ENCODE data around the gene ZNF143. TPM values are rescaled to one million over a fixed set of nuclear protein-coding genes. Genes with fewer than 3 reads are reported as not detected.

The ZNF143 gene
- total RNA-seq, 1 experiment from 2014 or later = 35.8 TPM

- TF ChIP-seq, protein P1, sequence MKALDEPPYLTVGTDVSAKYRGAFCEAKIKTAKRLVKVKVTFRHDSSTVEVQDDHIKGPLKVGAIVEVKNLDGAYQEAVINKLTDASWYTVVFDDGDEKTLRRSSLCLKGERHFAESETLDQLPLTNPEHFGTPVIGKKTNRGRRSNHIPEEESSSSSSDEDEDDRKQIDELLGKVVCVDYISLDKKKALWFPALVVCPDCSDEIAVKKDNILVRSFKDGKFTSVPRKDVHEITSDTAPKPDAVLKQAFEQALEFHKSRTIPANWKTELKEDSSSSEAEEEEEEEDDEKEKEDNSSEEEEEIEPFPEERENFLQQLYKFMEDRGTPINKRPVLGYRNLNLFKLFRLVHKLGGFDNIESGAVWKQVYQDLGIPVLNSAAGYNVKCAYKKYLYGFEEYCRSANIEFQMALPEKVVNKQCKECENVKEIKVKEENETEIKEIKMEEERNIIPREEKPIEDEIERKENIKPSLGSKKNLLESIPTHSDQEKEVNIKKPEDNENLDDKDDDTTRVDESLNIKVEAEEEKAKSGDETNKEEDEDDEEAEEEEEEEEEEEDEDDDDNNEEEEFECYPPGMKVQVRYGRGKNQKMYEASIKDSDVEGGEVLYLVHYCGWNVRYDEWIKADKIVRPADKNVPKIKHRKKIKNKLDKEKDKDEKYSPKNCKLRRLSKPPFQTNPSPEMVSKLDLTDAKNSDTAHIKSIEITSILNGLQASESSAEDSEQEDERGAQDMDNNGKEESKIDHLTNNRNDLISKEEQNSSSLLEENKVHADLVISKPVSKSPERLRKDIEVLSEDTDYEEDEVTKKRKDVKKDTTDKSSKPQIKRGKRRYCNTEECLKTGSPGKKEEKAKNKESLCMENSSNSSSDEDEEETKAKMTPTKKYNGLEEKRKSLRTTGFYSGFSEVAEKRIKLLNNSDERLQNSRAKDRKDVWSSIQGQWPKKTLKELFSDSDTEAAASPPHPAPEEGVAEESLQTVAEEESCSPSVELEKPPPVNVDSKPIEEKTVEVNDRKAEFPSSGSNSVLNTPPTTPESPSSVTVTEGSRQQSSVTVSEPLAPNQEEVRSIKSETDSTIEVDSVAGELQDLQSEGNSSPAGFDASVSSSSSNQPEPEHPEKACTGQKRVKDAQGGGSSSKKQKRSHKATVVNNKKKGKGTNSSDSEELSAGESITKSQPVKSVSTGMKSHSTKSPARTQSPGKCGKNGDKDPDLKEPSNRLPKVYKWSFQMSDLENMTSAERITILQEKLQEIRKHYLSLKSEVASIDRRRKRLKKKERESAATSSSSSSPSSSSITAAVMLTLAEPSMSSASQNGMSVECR (CRISPR knock-in tag; IDR thresholded peaks at IDR 0.05; ENCODE audit: borderline replicate concordance) = 0 out of 2 replicates have a peak, but pooled peaks have one; percentile 2
- TF ChIP-seq ELF4 (CRISPR knock-in tag; IDR thresholded peaks at IDR 0.05; ENCODE audit: low read depth) (no peak), FOXP1 (CRISPR knock-in tag; IDR thresholded peaks at IDR 0.05; ENCODE audit: borderline replicate concordance) (0 out of 2 replicates have a peak, but pooled peaks have one; percentile 28), NFATC4 (CRISPR knock-in tag; IDR thresholded peaks at IDR 0.05) (no peak), MAX (CRISPR knock-in tag; IDR thresholded peaks at IDR 0.05) (0 out of 2 replicates have a peak, but pooled peaks have one; percentile 9), MYBL2 (CRISPR knock-in tag; IDR thresholded peaks at IDR 0.05) (peak; percentile 75), USF1 (CRISPR knock-in tag; IDR thresholded peaks at IDR 0.05) (no peak)
Observed at GRCh38 chr11:9574622-9575259, 113.9 kb downstream of the ZNF143 start (continued).

GRCh38 chr11:9575260-9576240 is 114.7 kb downstream of the ZNF143 start:
- TF ChIP-seq SMAD4 (CRISPR knock-in tag; IDR thresholded peaks at IDR 0.05) = no peak
- TF ChIP-seq KAT7 (CRISPR knock-in tag; IDR thresholded peaks at IDR 0.05; ENCODE audit: borderline replicate concordance) = no peak
- TF ChIP-seq FOXP4 (CRISPR knock-in tag; IDR thresholded peaks at IDR 0.05) = no peak
- no peaks in the 10 kb centered on the region for H3K9me3 Mint-ChIP-seq
- H3K4me3 Mint-ChIP-seq = peak overlapping the region; percentile 95
- H3K4me1 Mint-ChIP-seq = peaks cover 54% of the 10 kb centered on the region
- DNase-seq (ENCODE audit: low spot score) (peak; percentile 36), ATAC-seq (peak; percentile 7; the same call in 1 of the 2 replicates)
- peaks cover 57% of the 10 kb centered on the region for H3K36me3 Mint-ChIP-seq
- CTCF ChIA-PET = interaction anchor here (0.7 to 2.9 kb wide), 4 partner anchors 26 to 69 kb away, joined by 3 to 28 read pairs (median 7); no protein-coding TSS in a partner anchor
- H3K27me3 Mint-ChIP-seq (ENCODE audit: low read depth) = no peaks in the 10 kb centered on the region
- peak overlapping the region; percentile 93 for H3K27ac Mint-ChIP-seq
- POLR2A ChIA-PET = interaction anchor here (0.6 to 2.9 kb wide), 5 partner anchors 17 to 887 kb away, joined by 3 to 15 read pairs (median 3); no protein-coding TSS in a partner anchor

DNA sequence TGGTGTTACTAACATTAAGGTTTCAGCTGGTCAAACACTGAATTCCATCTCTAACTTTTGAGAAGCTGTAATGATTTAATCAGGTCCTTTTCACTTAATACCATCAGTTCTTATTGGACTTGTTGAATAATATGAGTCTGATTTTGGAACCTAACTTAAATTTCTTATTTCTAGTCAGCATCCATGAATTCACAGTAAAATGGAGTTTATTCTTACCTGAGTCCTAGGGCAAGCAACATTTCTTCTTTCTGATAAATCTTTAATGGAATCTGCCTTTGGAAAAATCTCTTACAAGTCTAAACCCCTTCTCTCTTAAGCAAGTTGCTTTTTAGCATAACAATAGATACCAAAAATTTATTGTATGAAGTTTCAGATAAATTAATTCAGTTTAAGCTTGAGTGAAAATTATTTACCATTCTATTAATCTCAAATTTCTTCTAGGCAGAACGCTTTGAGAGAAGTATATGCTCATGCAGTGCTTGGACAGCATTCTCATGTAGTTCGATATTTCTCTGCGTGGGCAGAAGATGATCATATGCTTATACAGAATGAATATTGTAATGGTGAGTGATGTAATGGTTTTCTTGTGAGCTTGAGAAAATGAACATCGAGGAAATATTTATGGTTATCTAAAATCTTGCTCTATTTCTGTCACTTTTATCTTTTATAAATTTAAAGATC is 116.0 kb downstream of the ZNF143 start:
- TF ChIP-seq, protein P2, sequence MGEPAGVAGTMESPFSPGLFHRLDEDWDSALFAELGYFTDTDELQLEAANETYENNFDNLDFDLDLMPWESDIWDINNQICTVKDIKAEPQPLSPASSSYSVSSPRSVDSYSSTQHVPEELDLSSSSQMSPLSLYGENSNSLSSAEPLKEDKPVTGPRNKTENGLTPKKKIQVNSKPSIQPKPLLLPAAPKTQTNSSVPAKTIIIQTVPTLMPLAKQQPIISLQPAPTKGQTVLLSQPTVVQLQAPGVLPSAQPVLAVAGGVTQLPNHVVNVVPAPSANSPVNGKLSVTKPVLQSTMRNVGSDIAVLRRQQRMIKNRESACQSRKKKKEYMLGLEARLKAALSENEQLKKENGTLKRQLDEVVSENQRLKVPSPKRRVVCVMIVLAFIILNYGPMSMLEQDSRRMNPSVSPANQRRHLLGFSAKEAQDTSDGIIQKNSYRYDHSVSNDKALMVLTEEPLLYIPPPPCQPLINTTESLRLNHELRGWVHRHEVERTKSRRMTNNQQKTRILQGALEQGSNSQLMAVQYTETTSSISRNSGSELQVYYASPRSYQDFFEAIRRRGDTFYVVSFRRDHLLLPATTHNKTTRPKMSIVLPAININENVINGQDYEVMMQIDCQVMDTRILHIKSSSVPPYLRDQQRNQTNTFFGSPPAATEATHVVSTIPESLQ (CRISPR knock-in tag; IDR thresholded peaks at IDR 0.05) = no peak
- no peak for TF ChIP-seq SP1 (CRISPR knock-in tag; conservative IDR thresholded peaks at IDR 0.05)
- peak overlapping the region; percentile 44; the same call in 1 of the 2 replicates for H3K27ac Mint-ChIP-seq
- no peaks in the 10 kb centered on the region for H3K27me3 Mint-ChIP-seq (ENCODE audit: low read depth)
- POLR2A ChIA-PET = no interaction called here
- DNase-seq (ENCODE audit: low spot score) (no peak), ATAC-seq (no peak)
- CTCF ChIA-PET = interaction anchor here (1.0 to 2.9 kb wide), 2 partner anchors 36 to 42 kb away, joined by 3 to 28 read pairs; no protein-coding TSS in a partner anchor
- peak overlapping the region; percentile 95 for H3K4me3 Mint-ChIP-seq
- peaks cover 41% of the 10 kb centered on the region for H3K4me1 Mint-ChIP-seq
- H3K36me3 Mint-ChIP-seq = peaks cover 70% of the 10 kb centered on the region
- no peaks in the 10 kb centered on the region for H3K9me3 Mint-ChIP-seq

All from WTC11 (cell line).